GM19099 (cell line): ENCODE measurements around the gene ANO3.

ENCODE experiments used
- POLR2A ChIP-seq: IDR thresholded peaks from 3 replicates; pipeline ENCODE4 v1.6.1; 2011; ENCODE audit warnings: low read depth; ENCODE audit not compliant: insufficient read length; ENCODE audit errors: extremely low read depth

The ANO3 gene

DNA sequence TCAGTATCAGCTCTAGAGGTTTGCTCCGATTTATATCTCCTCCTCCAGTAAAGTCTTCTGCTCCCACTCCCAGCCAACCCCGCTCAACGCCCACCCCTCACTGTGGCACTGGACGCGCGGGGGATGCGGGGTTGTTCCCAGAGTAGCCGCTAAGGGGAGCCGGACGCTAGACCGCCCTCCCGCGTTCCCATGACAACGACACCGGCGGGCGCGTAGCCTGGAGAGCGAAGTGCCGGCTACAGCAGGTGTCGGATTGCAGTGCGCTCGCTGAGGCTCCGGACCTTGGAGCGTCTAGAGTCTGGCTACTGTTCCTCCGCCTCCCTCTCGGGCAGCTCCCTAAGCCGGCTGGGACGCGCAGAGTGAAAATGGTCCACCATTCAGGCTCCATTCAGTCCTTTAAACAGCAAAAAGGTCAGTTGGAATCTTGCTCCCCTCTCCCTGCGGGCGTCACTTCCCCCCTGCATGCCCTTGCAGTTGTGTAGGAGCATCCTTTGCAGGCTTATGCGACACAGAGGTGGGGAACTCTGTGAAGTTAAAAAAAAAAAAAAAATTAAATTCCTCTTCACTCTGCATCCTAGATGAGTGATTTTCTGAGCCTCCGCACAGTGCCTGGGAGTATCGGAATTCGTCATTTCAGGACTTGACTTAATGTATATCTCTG lies at the start of gene ANO3:
ANO3 (plus strand) TSS at position 220 of the 661 bp plus-strand sequence; CDS start at position 366, 146 bp downstream.
- no peak for TF ChIP-seq POLR2A

DNA sequence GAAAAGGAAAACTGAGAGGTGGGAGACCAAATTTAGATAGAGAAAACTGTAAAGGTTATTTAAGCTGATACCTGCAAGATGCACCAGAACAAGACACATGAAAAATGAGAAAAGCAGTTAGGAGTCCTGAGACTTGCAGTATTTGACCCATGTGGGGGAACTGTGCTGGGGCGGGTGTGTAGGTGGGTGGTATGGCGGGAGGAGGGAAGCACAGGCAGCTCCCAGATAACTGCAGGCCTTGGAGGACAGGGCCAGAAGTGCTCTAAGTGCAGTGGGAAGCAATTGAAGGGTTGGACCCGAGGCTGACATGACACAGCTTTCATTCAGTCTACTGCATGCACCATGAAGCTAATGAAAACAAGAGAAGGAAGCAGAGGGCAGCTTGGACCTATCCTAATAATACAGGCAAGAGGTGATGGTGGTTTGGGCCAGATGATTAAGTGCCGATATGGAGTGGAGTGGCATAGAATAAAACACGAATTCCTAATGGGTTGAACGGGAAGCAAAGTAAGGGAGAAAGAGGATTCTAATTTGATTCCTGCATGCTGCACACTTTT lies 48.0 kb upstream of the ANO3 start:
- no peak for TF ChIP-seq POLR2A

DNA sequence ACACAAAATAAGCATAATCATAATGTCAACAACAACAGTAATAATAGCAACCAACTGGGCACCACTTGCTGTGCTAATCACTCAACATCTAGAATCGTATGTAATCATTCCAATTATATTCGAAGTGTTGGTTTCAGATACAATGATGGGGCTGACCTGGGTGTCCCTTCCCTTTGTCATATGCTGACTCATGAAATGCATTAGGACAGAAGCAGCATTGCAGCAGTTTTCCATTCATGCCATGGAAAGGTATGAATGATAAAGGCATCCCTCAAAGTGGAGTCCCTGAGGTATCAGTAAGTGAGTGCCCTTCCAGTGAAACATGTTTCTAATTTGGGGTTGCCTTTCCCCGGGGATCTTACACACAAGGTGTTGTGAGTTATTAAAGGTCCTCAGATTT lies 46.3 kb upstream of the ANO3 start:
- TF ChIP-seq POLR2A, result no peak

DNA sequence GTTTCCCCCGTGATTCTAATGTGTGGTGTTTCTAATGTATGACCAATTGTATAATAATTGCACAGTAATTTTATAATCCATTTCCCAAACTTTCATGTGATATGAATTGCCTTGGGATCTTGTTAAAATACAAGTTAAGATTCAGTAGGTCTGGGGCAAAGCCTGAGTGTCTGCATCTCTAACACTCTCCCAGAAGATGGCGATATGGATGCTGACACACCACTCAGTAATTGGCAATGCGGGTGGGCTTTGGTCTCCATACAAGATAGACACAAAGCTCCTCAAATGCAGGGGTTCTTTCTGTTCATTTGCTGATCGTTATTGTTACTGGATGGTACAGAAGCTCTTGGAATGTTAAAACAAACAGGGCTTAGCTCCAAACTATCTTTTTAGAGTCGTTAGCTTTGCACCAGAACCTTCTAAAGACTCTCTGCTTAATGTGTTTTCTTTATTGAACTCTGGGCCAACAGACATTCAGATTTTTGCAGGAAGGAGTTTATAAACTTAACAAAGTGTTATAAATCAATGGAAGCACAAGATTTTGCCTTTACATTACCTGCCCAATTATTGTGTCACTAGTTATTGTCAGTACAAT lies 45.4 kb upstream of the ANO3 start:
- no peak for TF ChIP-seq POLR2A

DNA sequence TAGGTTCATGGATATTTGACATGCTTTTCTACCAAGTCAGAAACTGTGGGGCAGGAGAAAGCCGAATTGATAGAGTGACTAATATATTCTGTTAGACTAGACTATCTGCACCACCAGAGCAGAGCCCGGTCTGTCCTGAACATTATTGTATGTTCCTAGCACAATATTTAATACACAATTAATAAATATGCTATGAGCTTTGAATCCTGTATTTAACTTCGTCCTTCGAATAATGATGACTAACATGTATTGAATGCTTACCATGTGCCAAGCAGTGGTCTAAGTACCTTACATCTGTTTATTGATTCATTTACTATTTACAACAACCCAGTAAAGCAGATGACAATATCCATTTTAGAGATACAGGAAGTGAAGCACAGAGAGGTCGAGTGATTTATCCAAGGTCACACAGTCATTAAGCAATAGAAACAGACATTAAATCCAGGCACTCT lies 44.8 kb upstream of the ANO3 start:
- no peak for TF ChIP-seq POLR2A

DNA sequence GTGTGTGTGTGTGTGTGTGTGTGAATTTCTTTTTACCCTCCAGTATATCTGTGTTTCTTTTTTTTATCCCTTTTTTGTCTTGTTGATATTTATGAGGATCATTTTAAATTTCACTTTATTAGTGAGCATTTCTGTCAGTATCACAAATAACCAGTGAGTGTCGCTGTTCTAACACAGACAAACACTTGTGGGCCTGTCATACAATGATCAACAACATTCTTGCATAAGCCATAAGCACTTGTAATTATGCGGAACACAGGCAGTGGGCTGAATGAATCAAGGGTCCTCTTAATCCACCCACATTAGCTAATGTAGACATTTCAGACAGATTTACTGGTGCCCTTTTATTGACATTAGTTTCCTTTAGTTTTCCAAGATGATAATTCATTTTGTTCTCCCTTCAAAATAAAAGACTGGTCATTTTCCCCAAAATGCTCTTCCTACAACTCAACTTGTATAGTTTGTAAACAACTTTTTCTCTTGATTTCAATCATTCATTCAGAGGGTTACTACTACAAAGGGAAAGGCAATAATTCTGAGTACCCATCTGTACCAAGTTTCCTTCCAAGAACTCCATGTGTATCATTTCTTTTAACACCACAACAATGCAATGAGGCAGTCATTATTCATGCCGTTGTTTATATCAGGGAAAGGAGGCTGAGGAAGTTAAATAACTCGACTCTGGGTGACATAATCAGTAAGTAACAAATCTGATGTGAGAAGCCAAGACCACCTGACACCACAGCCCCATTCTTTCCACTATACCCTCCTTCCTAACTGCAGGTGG lies 34.5 kb upstream of the ANO3 start:
- no peak for TF ChIP-seq POLR2A

DNA sequence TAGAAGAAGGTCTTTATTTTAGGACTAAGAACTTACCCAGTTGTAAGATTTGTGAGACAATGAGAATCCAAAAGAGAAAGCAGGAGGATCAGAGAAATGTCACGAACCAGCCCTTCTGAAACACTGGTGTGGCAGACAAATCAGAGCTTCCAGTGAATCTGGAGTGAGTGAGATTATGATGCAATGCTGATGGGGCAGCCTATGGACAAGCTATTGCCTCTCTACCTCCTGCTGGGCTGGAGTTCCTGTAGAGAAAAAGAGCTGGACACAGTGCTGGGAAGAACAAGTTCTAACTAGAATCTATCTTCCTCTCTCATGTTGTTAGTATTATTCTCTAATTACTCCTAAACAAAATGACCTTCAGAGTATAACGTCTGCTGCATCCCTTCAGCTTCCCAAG lies 12.0 kb upstream of the ANO3 start:
- no peak for TF ChIP-seq POLR2A

DNA sequence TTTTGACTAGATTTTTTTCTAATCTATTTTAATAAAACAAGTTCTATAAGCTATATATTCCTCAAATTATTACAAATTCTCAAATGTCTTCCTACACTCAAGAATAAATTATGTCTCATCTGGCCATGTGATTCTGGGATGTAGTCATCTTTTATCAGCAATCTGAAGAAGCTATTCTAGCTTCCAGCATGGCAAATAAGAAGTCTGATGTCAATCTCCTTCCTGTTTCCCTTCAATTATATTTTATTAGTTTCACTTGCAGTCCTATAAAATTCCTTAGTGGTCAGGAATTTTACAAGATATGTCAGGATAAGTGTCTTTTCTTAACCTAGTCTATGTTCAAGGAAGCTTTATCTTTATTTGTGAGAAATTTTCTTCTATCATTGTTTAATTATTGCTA lies 10.4 kb upstream of the ANO3 start:
- TF ChIP-seq POLR2A, result no peak

DNA sequence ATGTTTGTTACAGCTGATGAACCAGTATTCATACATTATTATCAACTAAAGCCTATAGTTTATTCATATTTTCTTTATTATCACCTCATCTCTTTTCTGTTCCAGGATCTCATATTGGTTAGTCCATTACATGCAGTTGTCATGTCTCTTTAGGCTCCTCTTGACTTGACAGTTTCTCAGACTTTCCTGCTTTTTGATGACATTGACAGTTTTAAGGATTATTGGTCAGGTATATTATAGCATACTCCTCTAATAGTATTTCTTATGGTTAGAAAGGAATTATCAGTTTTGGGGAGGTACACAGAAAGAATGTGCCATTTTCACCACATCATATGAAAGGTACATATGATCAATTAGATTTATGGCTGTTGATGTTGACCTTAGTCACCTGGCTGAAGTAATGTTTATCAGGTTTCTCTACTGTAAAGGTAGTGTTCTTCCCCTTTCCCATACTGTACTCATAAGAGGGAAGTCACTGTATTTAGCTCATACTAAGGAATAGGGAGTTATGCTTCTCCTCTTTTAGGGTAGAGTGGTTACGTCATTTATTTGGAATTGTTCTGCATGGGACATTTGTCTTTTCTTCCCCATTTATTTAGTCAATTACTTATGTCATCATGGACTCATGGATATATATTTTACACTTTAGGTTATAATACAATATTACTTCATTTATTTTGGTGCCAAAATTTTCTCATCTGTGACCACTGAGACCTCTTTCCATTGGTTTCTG lies 9.4 kb upstream of the ANO3 start:
- TF ChIP-seq POLR2A, result no peak

DNA sequence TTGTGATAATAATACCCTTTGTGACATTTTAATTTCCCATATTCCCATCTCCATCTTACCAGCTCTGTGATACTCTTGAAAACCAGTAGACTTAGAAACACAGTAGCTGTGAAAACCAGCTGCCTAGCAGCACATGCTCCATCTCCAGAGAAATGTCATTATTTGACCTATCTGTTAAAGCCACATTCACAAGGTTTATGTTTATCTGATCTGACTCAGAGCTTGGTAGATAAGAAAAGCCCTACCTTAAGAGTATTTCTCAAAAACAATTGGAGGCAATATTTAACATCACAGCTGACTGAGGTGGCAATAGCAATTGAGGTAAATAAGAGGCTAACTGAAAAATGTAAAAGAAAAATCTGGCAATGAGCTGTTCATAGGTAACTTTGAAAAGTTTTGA lies 8.1 kb upstream of the ANO3 start:
- TF ChIP-seq POLR2A, result no peak

DNA sequence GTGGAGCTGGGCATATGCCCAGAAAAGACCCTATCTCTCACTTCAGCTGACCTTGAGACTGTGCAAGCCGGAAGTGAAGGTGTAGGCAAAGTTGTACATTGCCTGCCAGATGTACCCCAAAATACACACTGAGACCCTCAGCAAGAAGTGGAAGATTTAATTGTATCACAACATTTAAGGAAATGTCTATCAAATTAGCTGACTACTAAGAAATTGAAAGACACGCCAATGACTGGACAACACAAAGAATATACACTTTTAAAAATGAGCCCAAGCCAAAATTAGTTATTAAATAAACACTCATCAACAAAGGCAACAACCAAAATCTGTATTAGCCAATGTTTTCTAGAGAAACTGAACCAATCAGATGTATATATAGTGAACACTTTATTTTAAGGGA lies 7.7 kb upstream of the ANO3 start:
- no peak for TF ChIP-seq POLR2A

DNA sequence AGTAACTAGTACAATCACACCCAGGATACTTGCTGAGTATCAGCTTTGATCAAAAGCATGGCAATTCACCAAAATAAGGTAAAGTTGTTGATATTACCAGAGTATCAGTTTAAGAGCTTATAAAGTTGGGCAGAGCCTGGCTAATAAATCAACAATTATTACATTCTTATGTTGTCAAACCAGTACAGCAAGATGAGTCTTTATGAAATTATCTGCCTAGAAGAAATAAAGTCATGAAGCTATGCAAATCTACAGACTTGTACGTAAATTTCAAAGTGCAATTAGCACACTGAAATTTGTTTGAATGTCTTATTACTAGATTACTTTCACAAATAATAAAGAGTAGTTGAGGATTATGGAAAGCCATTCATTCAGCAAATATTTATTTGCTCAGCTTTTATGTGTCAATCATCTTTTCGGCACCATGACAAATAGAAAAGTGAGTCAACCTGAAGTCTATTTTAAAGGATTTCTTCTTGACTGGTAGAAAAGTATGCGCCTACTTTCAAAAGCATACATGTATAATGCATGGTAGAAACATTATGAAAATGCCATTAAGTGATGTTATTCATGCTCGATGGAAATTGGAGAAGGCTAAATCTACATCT lies 5.0 kb upstream of the ANO3 start:
- no peak for TF ChIP-seq POLR2A

DNA sequence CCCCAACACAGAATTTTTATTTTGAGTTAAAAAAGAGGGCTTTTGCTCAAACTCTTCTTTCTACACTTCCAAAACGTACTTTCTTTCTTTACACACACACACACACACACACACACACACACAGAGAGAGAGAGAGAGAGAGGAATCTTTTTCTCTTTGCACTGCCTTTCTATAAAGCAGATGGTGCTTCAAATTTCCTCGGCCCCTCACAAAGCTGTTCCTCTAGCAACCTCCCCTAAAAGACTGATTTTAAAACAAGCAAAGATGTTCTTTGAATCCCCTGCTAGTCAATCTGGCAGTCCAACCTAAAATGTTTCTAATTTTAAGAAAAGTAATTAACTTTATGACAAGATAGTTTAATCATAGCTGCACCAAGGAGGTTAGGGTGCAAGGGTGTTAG lies 2.7 kb upstream of the ANO3 start:
- TF ChIP-seq POLR2A, result no peak

DNA sequence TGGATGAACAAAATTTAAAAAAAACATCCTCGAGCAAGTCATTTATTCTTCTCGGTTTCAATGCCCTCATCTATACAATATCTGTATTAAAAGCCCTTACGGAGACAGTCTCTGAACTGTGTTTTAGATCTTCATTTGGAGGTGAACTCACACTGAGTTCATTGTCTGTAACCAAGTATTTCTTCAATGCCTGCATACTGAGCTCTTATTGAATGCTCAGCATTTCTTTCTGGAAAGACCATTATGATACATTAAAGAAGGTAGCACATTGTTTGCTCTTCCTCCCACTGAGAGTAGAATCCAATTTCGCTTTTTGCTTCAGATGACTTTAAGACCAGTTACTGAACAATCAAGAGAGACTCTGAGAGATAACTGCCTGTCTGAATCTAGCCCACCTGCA lies 1.7 kb upstream of the ANO3 start:
- TF ChIP-seq POLR2A, result no peak

DNA sequence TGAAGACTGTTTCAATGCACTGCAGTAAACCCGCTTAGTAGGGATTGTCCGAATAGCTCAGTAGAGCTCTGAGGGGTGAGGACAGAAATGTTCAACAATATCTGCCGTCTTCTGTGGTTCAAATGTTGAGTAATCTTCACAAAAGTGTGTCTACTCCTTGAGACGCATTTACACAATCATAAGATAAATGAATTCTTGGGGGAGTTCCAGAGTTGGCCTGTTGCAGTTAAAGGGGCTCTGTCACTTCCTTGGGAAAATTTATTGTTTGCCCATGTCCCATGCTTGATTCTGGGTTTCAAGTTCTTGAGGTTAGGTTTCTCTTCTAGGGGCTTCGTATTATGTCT lies 614 bp downstream of the ANO3 start:
- TF ChIP-seq POLR2A, result no peak

DNA sequence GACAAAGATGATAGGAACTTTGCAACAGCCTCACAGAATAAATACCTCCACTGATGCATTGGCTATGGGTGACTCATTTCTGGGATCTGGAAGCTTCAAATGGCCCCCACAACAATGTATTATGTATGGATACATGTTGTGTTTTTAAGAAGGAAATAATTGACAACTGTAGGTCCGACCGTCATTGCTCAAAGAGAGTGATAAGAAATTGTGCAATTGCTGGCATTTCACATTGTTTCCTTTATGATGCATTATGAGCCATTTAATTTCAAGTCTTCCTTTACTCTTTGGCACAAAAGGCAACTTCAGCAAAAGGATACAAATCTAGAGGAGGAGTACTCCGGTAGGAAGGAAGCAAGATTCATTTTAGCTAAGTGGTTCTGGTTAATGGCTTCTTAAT lies 2.0 kb downstream of the ANO3 start:
- TF ChIP-seq POLR2A, result no peak

DNA sequence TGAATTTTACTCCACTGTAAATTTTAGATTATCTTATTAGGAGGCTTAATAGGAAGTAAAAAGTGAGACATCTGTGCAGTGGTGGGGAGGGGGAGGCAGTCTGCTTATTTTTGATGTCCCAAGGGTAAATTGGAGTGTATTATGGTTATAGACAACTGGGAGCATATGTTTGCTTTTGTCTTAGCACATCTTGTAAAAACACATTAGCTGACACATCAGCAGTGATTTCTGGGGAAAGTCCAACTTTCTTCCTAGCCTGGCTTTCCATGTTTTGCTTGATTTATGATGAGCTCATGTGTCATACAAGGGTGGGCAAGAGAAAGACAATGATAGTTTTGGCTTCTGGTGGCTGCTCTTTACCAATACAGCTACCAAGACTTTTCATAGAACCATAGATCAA lies 4.0 kb downstream of the ANO3 start:
- TF ChIP-seq POLR2A, result no peak
